ENCODE measurements around the gene CRYBG2.

DNA sequence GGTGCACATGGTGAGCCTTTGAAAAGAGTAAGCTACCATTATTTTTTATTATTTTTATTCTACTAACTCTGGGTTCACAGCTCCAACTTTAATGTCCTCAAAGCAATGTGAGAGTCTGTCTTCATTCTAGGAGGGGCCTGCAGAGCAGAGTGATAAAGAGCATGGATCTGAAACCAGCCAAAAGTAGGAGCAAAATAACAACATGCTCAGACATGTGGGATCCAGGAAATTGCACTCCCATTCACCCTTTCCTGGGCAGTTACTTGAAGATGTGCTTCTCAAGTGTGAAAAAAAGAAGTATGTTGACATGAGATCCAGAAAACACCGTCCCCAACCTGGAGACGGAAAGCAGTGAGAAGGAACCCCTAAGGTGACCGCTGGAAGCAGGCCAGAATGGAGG, 48.0 kb upstream of the CRYBG2 start:
- TF ChIP-seq SUZ12 (IDR thresholded peaks at IDR 0.05), result no peak
- TF ChIP-seq, protein P1, sequence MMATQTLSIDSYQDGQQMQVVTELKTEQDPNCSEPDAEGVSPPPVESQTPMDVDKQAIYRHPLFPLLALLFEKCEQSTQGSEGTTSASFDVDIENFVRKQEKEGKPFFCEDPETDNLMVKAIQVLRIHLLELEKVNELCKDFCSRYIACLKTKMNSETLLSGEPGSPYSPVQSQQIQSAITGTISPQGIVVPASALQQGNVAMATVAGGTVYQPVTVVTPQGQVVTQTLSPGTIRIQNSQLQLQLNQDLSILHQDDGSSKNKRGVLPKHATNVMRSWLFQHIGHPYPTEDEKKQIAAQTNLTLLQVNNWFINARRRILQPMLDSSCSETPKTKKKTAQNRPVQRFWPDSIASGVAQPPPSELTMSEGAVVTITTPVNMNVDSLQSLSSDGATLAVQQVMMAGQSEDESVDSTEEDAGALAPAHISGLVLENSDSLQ (IDR thresholded peaks at IDR 0.05), result no peak
- TF ChIP-seq FOXK2 (IDR thresholded peaks at IDR 0.05), result no peak
- no peak for TF ChIP-seq TARDBP (IDR thresholded peaks at IDR 0.05)
- no peak for TF ChIP-seq FOXA1 (IDR thresholded peaks at IDR 0.05)
- no peak for TF ChIP-seq L3MBTL2 (conservative IDR thresholded peaks at IDR 0.05)
- TF ChIP-seq CTBP1 (IDR thresholded peaks at IDR 0.05; ENCODE audit: borderline replicate concordance), result no peak
- TF ChIP-seq ELF4 (IDR thresholded peaks at IDR 0.05), result no peak
- no peak for TF ChIP-seq FOXM1 (IDR thresholded peaks at IDR 0.05; ENCODE audit: borderline replicate concordance)
- TF ChIP-seq NFRKB (IDR thresholded peaks at IDR 0.05), result no peak
- TF ChIP-seq LEF1 (IDR thresholded peaks at IDR 0.05; ENCODE audit: borderline replicate concordance), result no peak
- no peak for TF ChIP-seq SP1 (IDR thresholded peaks at IDR 0.05)
